ENCODE data around the gene TP53I11. TPM values are rescaled to one million over a fixed set of nuclear protein-coding genes. Genes with fewer than 3 reads are reported as not detected.
A peak's percentile ranks its signal among the peaks of the same experiment; 100 is the strongest.

Gene TP53I11
- total RNA-seq, 1 experiment from 2014 or later: 7.7 TPM

GRCh38 chr11:44936951-44937543, 13.6 kb downstream of the TP53I11 start:
- Histone ChIP-seq H3K9me3 (no peaks in the 10 kb centered on the region), H3K27me3 (replicated peaks; ENCODE audit: control insufficient read depth, insufficient read depth, low read length) (no peaks in the 10 kb centered on the region), H3K4me3 (ENCODE audit: low read depth, low read length) (no peak overlapping the region), H3K36me3 (ENCODE audit: control insufficient read depth, insufficient read depth, low read length) (no peaks in the 10 kb centered on the region), H3K4me1 (no peaks in the 10 kb centered on the region)
- no TSS peak for BruUV-seq (replicated peaks)
- no peaks in the 10 kb centered on the region for H3K9me3 Mint-ChIP-seq (ENCODE audit: unreplicated experiment)
- POLR2A ChIA-PET: no interaction called here
- intact Hi-C loops (cut with micrococcal nuclease; ENCODE audit: unreplicated experiment): loop anchor here (1.0 to 10.0 kb wide), 6 partner anchors 40 to 398 kb away; no protein-coding TSS in a partner anchor
- no peaks in the 10 kb centered on the region for H3K4me1 Mint-ChIP-seq (ENCODE audit: low read depth, unreplicated experiment)
- no peak overlapping the region for H3K4me3 Mint-ChIP-seq (ENCODE audit: unreplicated experiment)
- CTCF ChIA-PET: interaction anchor here (0.6 to 3.1 kb wide), 17 partner anchors 8 to 382 kb away, joined by 3 to 168 read pairs (median 5); partner anchors contain the start of gene CD82
- H3K27ac Mint-ChIP-seq (ENCODE audit: unreplicated experiment): no peak overlapping the region
- no peaks in the 10 kb centered on the region for H3K36me3 Mint-ChIP-seq (ENCODE audit: insufficient read depth, unreplicated experiment)
- TF ChIP-seq CTCF (IDR thresholded peaks at IDR 0.05; ENCODE audit: insufficient read depth in 1 of 2, low read depth in 1 of 2, low read length in 1 of 2, severe bottlenecking in 1 of 2, unreplicated experiment in 1 of 2): no peak
- no peaks in the 10 kb centered on the region for H3K27me3 Mint-ChIP-seq (ENCODE audit: insufficient read depth, unreplicated experiment)
- no peak for DNase-seq

GRCh38 chr11:44936525-44936924, 14.2 kb downstream of the TP53I11 start:
- H3K4me3 Mint-ChIP-seq (ENCODE audit: unreplicated experiment): no peak overlapping the region
- peak; percentile 81 to 89 for DNase-seq
- H3K9me3 Mint-ChIP-seq (ENCODE audit: unreplicated experiment): no peaks in the 10 kb centered on the region
- Histone ChIP-seq H3K4me1 (no peaks in the 10 kb centered on the region), H3K9me3 (no peaks in the 10 kb centered on the region), H3K27me3 (replicated peaks; ENCODE audit: control insufficient read depth, insufficient read depth, low read length) (no peaks in the 10 kb centered on the region), H3K36me3 (ENCODE audit: control insufficient read depth, insufficient read depth, low read length) (no peaks in the 10 kb centered on the region), H3K4me3 (ENCODE audit: low read depth, low read length) (no peak overlapping the region)
- POLR2A ChIA-PET: no interaction called here
- intact Hi-C loops (cut with micrococcal nuclease; ENCODE audit: unreplicated experiment): loop anchor here (1.0 to 10.0 kb wide), 6 partner anchors 41 to 398 kb away; no protein-coding TSS in a partner anchor
- no peak overlapping the region for H3K27ac Mint-ChIP-seq (ENCODE audit: unreplicated experiment)
- no peaks in the 10 kb centered on the region for H3K27me3 Mint-ChIP-seq (ENCODE audit: insufficient read depth, unreplicated experiment)
- CTCF ChIA-PET: interaction anchor here (0.5 to 3.1 kb wide), 25 partner anchors 9 to 838 kb away, joined by 3 to 168 read pairs (median 5); partner anchors contain the start of gene CD82
- no peaks in the 10 kb centered on the region for H3K4me1 Mint-ChIP-seq (ENCODE audit: low read depth, unreplicated experiment)
- H3K36me3 Mint-ChIP-seq (ENCODE audit: insufficient read depth, unreplicated experiment): no peaks in the 10 kb centered on the region
- peak; percentile 93 to 95 for TF ChIP-seq CTCF (IDR thresholded peaks at IDR 0.05; ENCODE audit: insufficient read depth in 1 of 2, low read depth in 1 of 2, low read length in 1 of 2, severe bottlenecking in 1 of 2, unreplicated experiment in 1 of 2)
- BruUV-seq (replicated peaks): no TSS peak

DNA sequence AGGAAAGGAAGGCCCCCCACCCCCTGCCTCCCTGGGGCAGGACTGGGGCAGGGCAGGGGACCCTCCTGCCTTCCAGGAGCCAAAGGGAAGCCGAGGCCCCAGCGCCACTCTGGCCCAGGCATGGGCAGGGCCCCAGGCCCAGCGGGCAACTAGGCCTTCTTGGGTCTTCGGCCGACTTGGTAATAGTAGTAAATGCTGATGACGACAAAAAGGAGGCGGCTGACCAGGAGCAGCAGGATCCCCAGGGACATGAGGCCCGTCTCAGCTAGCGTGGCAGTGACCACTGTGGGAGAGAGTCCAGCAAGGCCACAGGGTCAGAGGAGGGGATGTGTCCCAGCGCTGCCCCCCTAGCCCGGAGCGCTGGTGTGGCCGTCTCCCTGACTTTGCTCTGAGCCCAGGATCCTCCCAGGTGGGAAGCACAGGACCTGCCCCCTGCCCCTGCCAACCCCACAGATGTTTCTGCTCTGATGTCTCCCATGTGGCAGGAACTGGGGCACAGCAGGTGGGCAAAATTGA, 15.9 kb downstream of the TP53I11 start:
- ChIA-PET CTCF (no interaction called here), POLR2A (no interaction called here)
- Mint-ChIP-seq H3K4me3 (ENCODE audit: unreplicated experiment) (no peak overlapping the region), H3K4me1 (ENCODE audit: low read depth, unreplicated experiment) (peaks cover 9% of the 10 kb centered on the region), H3K27me3 (ENCODE audit: insufficient read depth, unreplicated experiment) (no peaks in the 10 kb centered on the region), H3K9me3 (ENCODE audit: unreplicated experiment) (no peaks in the 10 kb centered on the region), H3K27ac (ENCODE audit: unreplicated experiment) (no peak overlapping the region), H3K36me3 (ENCODE audit: insufficient read depth, unreplicated experiment) (peaks cover 4% of the 10 kb centered on the region)
- intact Hi-C loops (cut with micrococcal nuclease; ENCODE audit: unreplicated experiment): loop anchor here (5.0 to 10.0 kb wide), 4 partner anchors 43 to 400 kb away; no protein-coding TSS in a partner anchor
- H3K27me3 ChIP-seq (replicated peaks; ENCODE audit: control insufficient read depth, insufficient read depth, low read length): no peaks in the 10 kb centered on the region
- H3K9me3 ChIP-seq: no peaks in the 10 kb centered on the region
- BruUV-seq (replicated peaks): no TSS peak
- no peaks in the 10 kb centered on the region for H3K36me3 ChIP-seq (ENCODE audit: control insufficient read depth, insufficient read depth, low read length)
- DNase-seq: no peak
- TF ChIP-seq CTCF (IDR thresholded peaks at IDR 0.05; ENCODE audit: insufficient read depth in 1 of 2, low read depth in 1 of 2, low read length in 1 of 2, severe bottlenecking in 1 of 2, unreplicated experiment in 1 of 2): no peak
- no peaks in the 10 kb centered on the region for H3K4me1 ChIP-seq
- H3K4me3 ChIP-seq (ENCODE audit: low read depth, low read length): no peak overlapping the region
